Measurements from ENCODE around the gene SCFD2. TPM values are rescaled to one million over a fixed set of nuclear protein-coding genes. Genes with fewer than 3 reads are reported as not detected.
"Not testable (repeated sequence)": the region's sequence is repeated elsewhere in the genome, so short reads cannot be mapped to it uniquely, and the experiment has no call there.

The SCFD2 gene
- total RNA-seq, 2 donors from 2014 or later: 33.2 to 73.7 TPM

- H3K9me3 Mint-ChIP-seq: no peaks in the 10 kb centered on the region
- H3K4me1 Mint-ChIP-seq (ENCODE audit: low read depth in 2 of 2): peaks cover 10 to 14% of the 10 kb centered on the region in 2 donors
- H3K27ac Mint-ChIP-seq: no peak overlapping the region
- no peaks in the 10 kb centered on the region for H3K27me3 Mint-ChIP-seq
- no peak for DNase-seq (ENCODE audit: low spot score)
- no peak overlapping the region for H3K4me3 Mint-ChIP-seq
- H3K36me3 Mint-ChIP-seq: no peaks in the 10 kb centered on the region
- ATAC-seq: no peak
Measured at GRCh38 chr4:53321151-53321983, 44.5 kb downstream of the SCFD2 start.

DNA sequence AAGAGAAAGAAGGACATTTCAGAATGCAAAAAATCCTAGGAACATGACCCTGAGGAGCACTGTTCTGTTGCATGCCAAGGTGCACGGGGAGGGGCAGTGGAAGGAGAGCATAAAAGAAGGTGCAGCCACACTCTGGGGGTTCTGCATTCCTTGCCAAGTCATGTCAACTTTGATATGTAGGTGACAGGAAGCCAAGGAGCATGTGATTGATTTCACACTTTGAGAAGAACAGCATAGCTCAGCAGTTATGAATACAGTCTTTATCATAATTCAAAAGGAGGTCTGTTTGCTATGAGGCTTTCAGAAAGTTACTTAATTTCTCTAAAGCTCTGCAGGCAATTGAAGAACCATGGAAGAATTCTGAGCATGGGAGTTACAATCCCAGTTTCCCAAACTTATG, 50.6 kb downstream of the SCFD2 start:
- Mint-ChIP-seq H3K27me3 (no peaks in the 10 kb centered on the region), H3K9me3 (no peaks in the 10 kb centered on the region), H3K4me1 (ENCODE audit: low read depth in 2 of 2) (peaks cover 16 to 17% of the 10 kb centered on the region in 2 donors), H3K27ac (no peak overlapping the region), H3K36me3 (peaks cover 4% of the 10 kb centered on the region), H3K4me3 (no peak overlapping the region)
- DNase-seq (ENCODE audit: low spot score) (no peak), ATAC-seq (no peak)

- peaks cover 4% of the 10 kb centered on the region for H3K36me3 Mint-ChIP-seq
- no peak overlapping the region for H3K27ac Mint-ChIP-seq
- H3K27me3 Mint-ChIP-seq: no peaks in the 10 kb centered on the region
- H3K4me1 Mint-ChIP-seq (ENCODE audit: low read depth in 2 of 2): peaks cover 16 to 17% of the 10 kb centered on the region in 2 donors
- no peaks in the 10 kb centered on the region for H3K9me3 Mint-ChIP-seq
- DNase-seq (ENCODE audit: low spot score) (no peak), ATAC-seq (no peak)
- H3K4me3 Mint-ChIP-seq: no peak overlapping the region
Measured at GRCh38 chr4:53314252-53314651, 51.6 kb downstream of the SCFD2 start.

GRCh38 chr4:53313510-53313909, 52.4 kb downstream of the SCFD2 start:
- peaks cover 16 to 18% of the 10 kb centered on the region in 2 donors for H3K4me1 Mint-ChIP-seq (ENCODE audit: low read depth in 2 of 2)
- no peaks in the 10 kb centered on the region for H3K9me3 Mint-ChIP-seq
- H3K27me3 Mint-ChIP-seq: no peaks in the 10 kb centered on the region
- DNase-seq (ENCODE audit: low spot score) (no peak), ATAC-seq (no peak)
- peaks cover 4% of the 10 kb centered on the region for H3K36me3 Mint-ChIP-seq
- no peak overlapping the region for H3K27ac Mint-ChIP-seq
- H3K4me3 Mint-ChIP-seq: no peak overlapping the region

GRCh38 chr4:53309321-53310040, 56.4 kb downstream of the SCFD2 start:
- H3K27me3 Mint-ChIP-seq: no peaks in the 10 kb centered on the region
- H3K27ac Mint-ChIP-seq: no peak overlapping the region
- H3K4me3 Mint-ChIP-seq: no peak overlapping the region
- ATAC-seq: no peak
- DNase-seq (ENCODE audit: low spot score): no peak
- peaks cover 4% of the 10 kb centered on the region in 2 donors for H3K4me1 Mint-ChIP-seq (ENCODE audit: low read depth in 2 of 2)
- H3K36me3 Mint-ChIP-seq: peaks cover 19% of the 10 kb centered on the region
- H3K9me3 Mint-ChIP-seq: peaks cover 4% of the 10 kb centered on the region

GRCh38 chr4:53307819-53308780, 57.8 kb downstream of the SCFD2 start:
- Mint-ChIP-seq H3K27me3 (no peaks in the 10 kb centered on the region), H3K9me3 (peaks cover 7% of the 10 kb centered on the region), H3K4me3 (no peak overlapping the region), H3K4me1 (ENCODE audit: low read depth in 2 of 2) (peaks cover 4% of the 10 kb centered on the region in 2 donors), H3K36me3 (peaks cover 27% of the 10 kb centered on the region), H3K27ac (no peak overlapping the region)
- DNase-seq (ENCODE audit: low spot score) (no peak), ATAC-seq (no peak)

DNA sequence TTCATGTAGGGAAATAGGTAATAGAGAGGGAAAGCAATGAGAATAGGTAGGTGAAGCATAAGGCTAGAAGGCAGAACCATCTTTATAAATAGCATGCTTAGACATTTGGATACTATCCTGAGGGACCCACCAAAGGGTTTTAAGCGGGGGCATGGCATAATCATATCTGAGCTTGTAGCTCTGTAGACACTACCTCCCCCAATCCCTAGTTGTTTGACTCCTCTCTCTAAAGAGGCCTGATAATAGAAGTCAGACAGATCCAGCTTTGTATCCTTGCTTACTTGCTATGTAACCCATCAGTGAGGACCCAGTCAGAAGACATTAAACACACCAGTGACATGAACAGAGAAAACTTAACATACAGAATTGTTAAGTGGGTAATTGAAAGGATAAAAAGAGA, 58.7 kb downstream of the SCFD2 start:
- DNase-seq (ENCODE audit: low spot score) (no peak), ATAC-seq (no peak)
- Mint-ChIP-seq H3K27me3 (no peaks in the 10 kb centered on the region), H3K9me3 (peaks cover 7% of the 10 kb centered on the region), H3K27ac (no peak overlapping the region), H3K4me1 (ENCODE audit: low read depth in 2 of 2) (peaks cover 4% of the 10 kb centered on the region in 2 donors), H3K36me3 (peaks cover 27% of the 10 kb centered on the region), H3K4me3 (no peak overlapping the region)

DNA sequence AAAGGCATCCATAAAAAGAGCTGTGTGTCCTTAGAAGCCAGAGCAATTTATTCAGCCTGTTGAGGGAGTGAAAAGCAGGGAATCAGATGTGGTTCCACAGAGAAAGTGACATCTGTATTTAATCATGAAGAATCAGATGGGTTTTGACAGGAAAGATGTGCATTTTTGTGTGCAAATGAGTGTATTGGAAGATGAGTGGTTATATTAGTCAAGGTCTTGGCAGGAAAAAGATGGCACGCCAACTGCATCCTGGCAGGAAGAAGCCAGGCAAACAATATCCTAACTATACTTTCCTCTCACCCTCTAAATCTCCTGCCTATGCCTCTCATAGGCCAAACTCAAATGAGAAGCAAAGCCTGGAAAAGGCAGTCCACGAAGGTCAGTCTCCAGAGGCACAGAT, 59.1 kb downstream of the SCFD2 start:
- ATAC-seq (no peak), DNase-seq (ENCODE audit: low spot score) (no peak)
- Mint-ChIP-seq H3K9me3 (peaks cover 7% of the 10 kb centered on the region), H3K4me3 (no peak overlapping the region), H3K36me3 (peaks cover 27% of the 10 kb centered on the region), H3K4me1 (ENCODE audit: low read depth in 2 of 2) (peaks cover 4% of the 10 kb centered on the region in 2 donors), H3K27me3 (no peaks in the 10 kb centered on the region), H3K27ac (no peak overlapping the region)

DNA sequence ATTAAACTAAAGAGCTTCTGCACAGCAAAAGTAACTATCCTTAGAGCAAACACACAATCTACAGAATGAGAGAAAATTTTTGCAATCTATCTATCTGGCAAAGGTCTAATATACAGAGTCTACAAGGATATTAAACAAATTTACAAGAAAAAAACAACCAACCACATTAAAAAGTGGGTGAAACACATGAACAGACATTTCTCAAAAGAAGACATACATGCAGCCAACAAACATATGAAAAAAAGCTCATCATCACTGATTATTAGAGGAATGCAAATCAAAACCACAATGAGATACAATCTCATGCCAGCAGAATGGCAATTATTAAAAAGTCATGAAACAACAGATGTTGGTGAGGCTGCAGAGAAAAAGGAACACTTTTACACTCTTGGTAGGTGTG, 73.7 kb downstream of the SCFD2 start:
- H3K27ac Mint-ChIP-seq; ATAC-seq; H3K4me1 Mint-ChIP-seq (ENCODE audit: low read depth in 2 of 2); DNase-seq (ENCODE audit: low spot score); H3K27me3 Mint-ChIP-seq; H3K4me3 Mint-ChIP-seq: not testable (repeated sequence)
- H3K36me3 Mint-ChIP-seq: peaks cover 42% of the 10 kb centered on the region
- H3K9me3 Mint-ChIP-seq: peaks cover 12% of the 10 kb centered on the region

DNA sequence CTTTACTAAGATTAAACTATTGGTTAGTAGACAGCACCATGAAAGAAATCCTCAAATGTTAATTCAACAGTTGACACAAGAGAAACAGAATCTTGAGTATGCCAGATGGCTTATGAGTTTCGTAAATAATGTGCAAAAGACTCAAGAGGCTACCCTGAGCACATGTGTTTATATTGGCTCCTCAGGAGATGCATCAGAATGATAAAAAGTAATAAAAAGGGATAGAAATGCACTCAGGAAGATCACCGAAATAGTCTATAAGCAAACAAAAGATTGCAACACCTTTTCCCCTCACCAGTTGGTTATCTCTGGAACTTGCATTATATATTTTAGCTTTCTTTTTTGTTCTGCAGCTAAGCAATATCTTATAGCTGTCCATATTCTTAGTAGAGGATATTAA, 84.4 kb downstream of the SCFD2 start:
- Mint-ChIP-seq H3K4me3 (no peak overlapping the region), H3K27me3 (no peaks in the 10 kb centered on the region), H3K27ac (no peak overlapping the region), H3K36me3 (peaks cover 5% of the 10 kb centered on the region), H3K9me3 (no peaks in the 10 kb centered on the region), H3K4me1 (ENCODE audit: low read depth in 2 of 2) (peaks cover 0 to 3% of the 10 kb centered on the region in 2 donors)
- ATAC-seq (no peak), DNase-seq (ENCODE audit: low spot score) (no peak)

- Mint-ChIP-seq H3K27ac (no peak overlapping the region), H3K36me3 (peaks cover 5% of the 10 kb centered on the region), H3K4me3 (no peak overlapping the region), H3K4me1 (ENCODE audit: low read depth in 2 of 2) (peaks cover 0 to 3% of the 10 kb centered on the region in 2 donors), H3K9me3 (no peaks in the 10 kb centered on the region), H3K27me3 (no peaks in the 10 kb centered on the region)
- DNase-seq (ENCODE audit: low spot score): no peak
- ATAC-seq: no peak
Measured at GRCh38 chr4:53280846-53281245, 85.0 kb downstream of the SCFD2 start.

DNA sequence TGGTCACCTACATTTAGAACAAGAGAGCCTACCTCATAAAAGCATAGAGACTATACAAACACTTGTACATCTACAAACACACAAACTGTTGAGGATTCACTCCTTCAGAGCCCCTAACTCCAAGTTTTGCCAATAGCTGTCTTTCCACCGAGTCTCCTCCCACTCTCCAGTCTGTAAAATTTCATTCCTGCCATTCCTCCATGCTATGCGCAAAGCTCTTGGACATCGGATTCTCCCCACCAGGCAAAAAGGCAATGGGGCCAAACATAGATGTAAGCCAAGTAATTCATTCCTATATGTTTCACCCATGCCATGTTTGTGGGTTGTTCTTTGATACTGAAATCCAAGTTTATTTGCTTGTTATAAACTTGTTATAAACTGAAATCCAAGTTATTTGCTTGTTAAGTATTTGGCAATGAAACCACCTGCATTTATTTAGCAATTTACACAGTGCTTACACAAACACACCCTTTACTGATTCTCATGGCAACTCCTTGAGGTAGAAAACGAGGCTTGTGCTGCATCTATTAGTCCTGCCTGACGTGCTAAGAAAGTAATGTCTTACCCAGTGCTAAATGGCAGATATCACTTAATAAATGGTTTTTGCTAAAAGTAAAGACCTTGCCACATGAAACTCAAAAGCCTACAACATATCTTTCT, 91.1 kb downstream of the SCFD2 start:
- Mint-ChIP-seq H3K4me1 (ENCODE audit: low read depth in 2 of 2) (peaks cover 0 to 3% of the 10 kb centered on the region in 2 donors), H3K9me3 (no peaks in the 10 kb centered on the region)
- no peak for ATAC-seq

GRCh38 chr4:53273726-53274125, 92.1 kb downstream of the SCFD2 start:
- no peak overlapping the region for H3K4me3 Mint-ChIP-seq
- ATAC-seq: no peak
- no peak overlapping the region for H3K27ac Mint-ChIP-seq
- H3K36me3 Mint-ChIP-seq: peaks cover 4% of the 10 kb centered on the region
- no peaks in the 10 kb centered on the region for H3K27me3 Mint-ChIP-seq
- no peaks in the 10 kb centered on the region for H3K9me3 Mint-ChIP-seq
- peaks cover 0 to 3% of the 10 kb centered on the region in 2 donors for H3K4me1 Mint-ChIP-seq (ENCODE audit: low read depth in 2 of 2)
- DNase-seq (ENCODE audit: low spot score): no peak

More for the DNA sequence above, 91.1 kb downstream of the SCFD2 start:
- no peak for DNase-seq (ENCODE audit: low spot score)
- peaks cover 5% of the 10 kb centered on the region for H3K36me3 Mint-ChIP-seq
- H3K4me3 Mint-ChIP-seq: no peak overlapping the region
- H3K27ac Mint-ChIP-seq: no peak overlapping the region
- no peaks in the 10 kb centered on the region for H3K27me3 Mint-ChIP-seq

Measured in natural killer cell treated with Interleukin-12 subunit alpha and Interleukin-12 subunit beta and Interleukin-15 and Interleukin-18, amount 100 ng/mL, for 72 hours (primary cell).